Nephron (organoid): ENCODE data around the gene ZSCAN20.
A peak's percentile ranks its signal among the peaks of the same experiment; 100 is the strongest.

ENCODE experiments used
- H3K27ac Mint-ChIP-seq, 3 experiments: 2 replicates each; pipeline ENCODE4 v1.8.0; 2020; ENCODE audit warnings: mixed read lengths in 3 of 3, mild to moderate bottlenecking in 2 of 3, moderate library complexity in 1 of 3
- H3K27me3 Mint-ChIP-seq: 2 replicates; pipeline ENCODE4 v1.8.0; 2021; ENCODE audit warnings: low read depth, mild to moderate bottlenecking, moderate library complexity, mixed read lengths
- H3K36me3 Mint-ChIP-seq: 2 replicates; pipeline ENCODE4 v1.8.0; 2020; ENCODE audit warnings: low read depth, mixed read lengths
- H3K4me1 Mint-ChIP-seq: 2 replicates; pipeline ENCODE4 v1.8.0; 2020; ENCODE audit warnings: mixed read lengths
- H3K4me3 Mint-ChIP-seq, 3 experiments: 2 replicates each; pipeline ENCODE4 v1.8.0; 2020; ENCODE audit warnings: mild to moderate bottlenecking in 3 of 3, mixed read lengths in 3 of 3, moderate library complexity in 2 of 3
- H3K9me3 Mint-ChIP-seq: 2 replicates; pipeline ENCODE4 v1.8.0; 2020; ENCODE audit warnings: mixed read lengths
- CTCF ChIP-seq, 3 experiments: fragments of 200-600 bp; sonication (generic); IDR thresholded peaks; one replicate each; pipeline ENCODE4 v1.5.0; 2021; ENCODE audit warnings: antibody characterized with exemption in 3 of 3; ENCODE audit not compliant: unreplicated experiment in 3 of 3

The ZSCAN20 gene

GRCh38 chr1:33497410-33497809 lies 25.0 kb downstream of the ZSCAN20 start:
- TF ChIP-seq CTCF (IDR thresholded peaks at IDR 0.05; ENCODE audit: unreplicated experiment in 3 of 3) = no peak
- H3K36me3 Mint-ChIP-seq = peaks cover 74% of the 10 kb centered on the region

GRCh38 chr1:33500547-33500946 lies 28.1 kb downstream of the ZSCAN20 start:
- H3K36me3 Mint-ChIP-seq = peaks cover 44% of the 10 kb centered on the region
- peaks cover 19% of the 10 kb centered on the region for H3K9me3 Mint-ChIP-seq
- H3K27me3 Mint-ChIP-seq = no peaks in the 10 kb centered on the region
- no peaks in the 10 kb centered on the region for H3K4me1 Mint-ChIP-seq
- H3K4me3 Mint-ChIP-seq = no peak overlapping the region
- TF ChIP-seq CTCF (IDR thresholded peaks at IDR 0.05; ENCODE audit: unreplicated experiment in 3 of 3) = peak in 1 of 3 experiments; percentile 12
- H3K27ac Mint-ChIP-seq = no peak overlapping the region

More at GRCh38 chr1:33497410-33497809, 25.0 kb downstream of the ZSCAN20 start:
- Mint-ChIP-seq H3K4me3 (no peak overlapping the region), H3K4me1 (no peaks in the 10 kb centered on the region), H3K27me3 (no peaks in the 10 kb centered on the region), H3K9me3 (peaks cover 42% of the 10 kb centered on the region), H3K27ac (no peak overlapping the region)

- Mint-ChIP-seq H3K9me3 (peaks cover 13% of the 10 kb centered on the region), H3K36me3 (peaks cover 36% of the 10 kb centered on the region), H3K4me1 (no peaks in the 10 kb centered on the region), H3K4me3 (no peak overlapping the region), H3K27ac (no peak overlapping the region), H3K27me3 (no peaks in the 10 kb centered on the region)
- no peak for TF ChIP-seq CTCF (IDR thresholded peaks at IDR 0.05; ENCODE audit: unreplicated experiment in 3 of 3)
Observed at GRCh38 chr1:33501309-33501708, 28.9 kb downstream of the ZSCAN20 start.

- H3K27ac Mint-ChIP-seq = no peak overlapping the region
- H3K27me3 Mint-ChIP-seq = no peaks in the 10 kb centered on the region
- H3K36me3 Mint-ChIP-seq = peaks cover 32% of the 10 kb centered on the region
- peaks cover 11% of the 10 kb centered on the region for H3K9me3 Mint-ChIP-seq
- H3K4me3 Mint-ChIP-seq = no peak overlapping the region
- TF ChIP-seq CTCF (IDR thresholded peaks at IDR 0.05; ENCODE audit: unreplicated experiment in 3 of 3) = no peak
- H3K4me1 Mint-ChIP-seq = no peaks in the 10 kb centered on the region
Observed at GRCh38 chr1:33501774-33502173, 29.3 kb downstream of the ZSCAN20 start.

GRCh38 chr1:33502726-33503125 lies 30.3 kb downstream of the ZSCAN20 start:
- Mint-ChIP-seq H3K36me3 (peaks cover 22% of the 10 kb centered on the region), H3K27ac (no peak overlapping the region), H3K4me1 (no peaks in the 10 kb centered on the region), H3K4me3 (no peak overlapping the region), H3K9me3 (peaks cover 8% of the 10 kb centered on the region), H3K27me3 (no peaks in the 10 kb centered on the region)
- TF ChIP-seq CTCF (IDR thresholded peaks at IDR 0.05; ENCODE audit: unreplicated experiment in 3 of 3) = no peak

GRCh38 chr1:33503506-33503905 lies 31.1 kb downstream of the ZSCAN20 start:
- Mint-ChIP-seq H3K9me3 (peaks cover 7% of the 10 kb centered on the region), H3K36me3 (peaks cover 15% of the 10 kb centered on the region), H3K27ac (no peak overlapping the region), H3K27me3 (no peaks in the 10 kb centered on the region), H3K4me1 (no peaks in the 10 kb centered on the region), H3K4me3 (no peak overlapping the region)
- TF ChIP-seq CTCF (IDR thresholded peaks at IDR 0.05; ENCODE audit: unreplicated experiment in 3 of 3) = no peak
